HG03139 (cell line): ENCODE data around the gene CALD1.

Source experiments
- ATAC-seq: cut with Tn5 transposase; IDR thresholded peaks from one replicate; pipeline ENCODE4 v1.9.1; 2021; ENCODE audit not compliant: unreplicated experiment

Gene CALD1

DNA sequence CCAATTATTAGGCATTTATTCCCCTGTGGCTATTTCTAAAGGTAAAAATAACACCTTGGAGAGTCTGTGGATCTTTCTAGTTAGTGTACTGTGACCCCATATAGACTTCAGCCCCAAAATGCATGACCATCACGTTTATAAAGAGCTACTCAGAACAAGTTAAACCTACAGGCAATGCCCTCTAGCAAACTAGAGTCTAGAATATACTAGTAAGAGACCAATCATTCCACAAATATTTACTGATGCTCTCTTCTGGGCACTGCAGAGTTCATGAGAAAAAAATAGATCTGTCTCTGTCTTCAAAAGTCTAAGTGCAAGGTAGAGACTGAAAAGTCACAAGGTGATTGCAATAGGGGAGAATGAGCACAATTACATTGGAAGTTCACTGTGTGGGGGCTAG, 20.5 kb upstream of the CALD1 start:
- ATAC-seq, result no peak

DNA sequence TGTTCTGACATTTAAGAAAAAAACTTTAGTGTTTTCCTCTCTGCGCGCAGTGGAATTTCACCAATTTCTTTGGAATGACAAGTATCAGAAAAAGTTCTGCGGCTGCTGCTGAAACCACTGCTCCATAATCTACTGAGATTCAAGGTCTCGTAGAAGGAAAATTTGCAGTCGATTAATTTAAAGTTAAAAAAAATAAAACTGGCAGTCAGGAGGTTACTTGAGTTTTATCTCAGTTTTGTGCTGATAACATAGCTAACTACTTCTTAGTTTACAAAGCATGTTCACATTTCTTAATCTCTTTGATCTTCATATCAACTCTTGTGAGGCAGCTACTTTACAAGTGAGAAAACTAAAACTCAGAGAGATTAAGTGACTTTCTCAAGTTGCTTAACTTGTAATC, 18.2 kb upstream of the CALD1 start:
- no peak for ATAC-seq

GRCh38 chr7:134763960-134764359, 15.5 kb upstream of the CALD1 start:
- ATAC-seq, result no peak

DNA sequence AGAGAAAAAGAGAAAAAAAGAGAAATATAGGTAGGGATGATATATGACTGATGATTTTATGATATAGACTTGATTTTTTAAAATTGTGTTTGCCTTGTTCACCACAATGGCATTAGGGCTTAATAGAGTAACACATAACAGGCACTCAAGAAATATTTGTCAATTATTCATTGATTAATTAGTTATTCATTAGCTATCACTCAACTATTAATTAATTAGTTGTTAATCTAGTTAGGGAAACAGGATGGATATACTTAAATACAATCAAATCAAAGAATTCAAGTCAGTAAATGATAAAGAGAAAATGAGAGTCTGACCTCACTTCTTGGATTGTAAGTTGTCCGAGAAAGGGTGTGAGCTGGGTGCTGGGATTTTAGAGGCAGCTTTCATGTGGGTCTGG, 15.1 kb upstream of the CALD1 start:
- no peak for ATAC-seq

DNA sequence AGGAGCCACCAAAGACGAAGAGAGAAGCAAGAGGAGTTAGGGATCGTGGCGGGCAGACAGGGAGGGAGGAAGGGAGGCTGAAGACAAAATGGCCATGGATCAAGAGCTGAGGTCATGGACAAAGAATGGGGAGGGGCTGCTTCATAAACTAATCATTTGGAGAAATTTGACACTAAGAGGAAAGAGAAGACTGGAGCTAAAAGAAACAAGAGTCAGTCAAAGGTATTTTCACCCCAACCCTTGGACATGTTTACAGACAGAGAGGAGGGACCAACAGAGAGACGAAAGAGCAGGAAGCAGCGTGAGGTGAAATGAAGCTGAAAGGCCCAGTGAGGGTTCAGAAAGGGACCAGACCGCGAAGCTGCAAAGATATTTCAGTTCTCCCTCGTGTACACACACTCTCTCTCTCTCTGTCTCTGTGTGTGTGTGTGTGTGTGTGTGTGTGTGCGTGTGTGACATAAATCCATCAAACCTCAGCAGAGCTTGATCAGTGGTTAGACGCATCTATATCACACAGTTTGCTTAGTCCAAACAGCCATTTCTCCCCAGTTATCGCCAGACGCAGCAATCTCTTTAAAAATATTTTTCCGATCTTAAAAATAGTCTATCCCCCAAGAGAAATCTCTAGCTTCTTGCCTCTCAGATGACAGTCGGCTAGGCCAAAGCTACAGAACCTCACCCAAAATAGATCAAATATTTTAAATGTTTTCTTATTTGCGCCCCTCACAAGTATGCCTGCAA, 12.5 kb upstream of the CALD1 start:
- ATAC-seq, result peak; percentile 92

- no peak for ATAC-seq
Measured at GRCh38 chr7:134767520-134768168, 11.8 kb upstream of the CALD1 start.

DNA sequence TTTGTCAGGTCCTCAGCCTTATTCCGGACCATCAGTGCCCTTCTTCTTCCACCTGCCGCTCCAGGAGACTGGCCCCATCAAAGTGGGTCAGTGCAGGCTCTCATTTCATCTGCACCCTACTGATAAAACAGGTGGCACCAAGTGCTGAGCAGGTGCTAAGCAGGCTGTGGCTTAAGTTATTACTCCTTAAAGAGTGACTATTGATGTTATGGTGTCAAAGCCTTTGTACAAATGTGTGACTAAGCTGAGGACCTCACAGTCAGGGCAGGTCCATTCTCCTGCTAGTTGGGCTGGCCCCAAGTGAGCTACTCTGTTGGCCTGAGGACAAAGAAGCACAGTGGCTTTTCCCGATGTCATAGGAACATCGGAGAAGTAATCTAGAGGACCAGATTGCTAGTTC, 11.2 kb upstream of the CALD1 start:
- no peak for ATAC-seq

DNA sequence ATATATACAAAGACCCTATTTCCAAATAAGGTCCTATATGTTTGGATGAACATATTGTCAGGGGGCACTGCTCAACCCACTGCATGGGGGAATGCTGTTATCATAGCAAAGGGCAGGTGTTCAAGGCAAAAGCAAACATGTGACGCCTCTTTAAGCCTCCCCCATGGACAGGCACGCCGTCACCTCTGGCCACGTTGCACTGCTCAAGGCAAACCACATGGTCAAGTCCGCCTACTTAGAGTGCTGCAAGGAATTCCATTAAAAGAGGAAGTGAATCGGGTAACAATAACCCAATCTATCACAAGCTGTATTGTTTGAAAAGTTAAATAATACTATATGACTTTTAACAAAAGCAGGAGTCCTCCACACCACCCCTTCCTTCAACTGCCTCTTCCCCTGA, 8.8 kb upstream of the CALD1 start:
- ATAC-seq, result no peak

- ATAC-seq, result no peak
Measured at GRCh38 chr7:134771111-134771510, 8.3 kb upstream of the CALD1 start.

- ATAC-seq, result no peak
Measured at GRCh38 chr7:134771889-134772288, 7.5 kb upstream of the CALD1 start.

DNA sequence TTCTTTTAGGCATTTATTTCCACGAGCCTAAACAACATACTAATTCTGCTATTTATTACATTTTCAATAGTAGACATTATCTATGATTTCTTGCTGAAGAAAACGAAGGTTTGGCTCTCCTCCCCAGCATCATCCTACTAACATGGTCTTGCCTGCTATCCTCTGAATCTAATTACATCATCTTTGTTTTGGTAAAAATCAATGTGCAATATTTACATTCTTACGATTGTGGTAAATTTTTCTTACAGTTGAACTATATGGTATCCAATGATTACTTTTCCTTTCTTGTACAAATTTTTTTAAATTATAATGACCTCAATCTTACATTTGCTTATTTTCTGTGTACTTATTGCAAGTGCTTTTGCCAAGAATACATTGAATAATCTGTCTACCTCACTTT, 7.0 kb upstream of the CALD1 start:
- ATAC-seq, result no peak

GRCh38 chr7:134773164-134773563, 6.3 kb upstream of the CALD1 start:
- no peak for ATAC-seq

GRCh38 chr7:134774119-134774518, 5.3 kb upstream of the CALD1 start:
- ATAC-seq, result no peak

DNA sequence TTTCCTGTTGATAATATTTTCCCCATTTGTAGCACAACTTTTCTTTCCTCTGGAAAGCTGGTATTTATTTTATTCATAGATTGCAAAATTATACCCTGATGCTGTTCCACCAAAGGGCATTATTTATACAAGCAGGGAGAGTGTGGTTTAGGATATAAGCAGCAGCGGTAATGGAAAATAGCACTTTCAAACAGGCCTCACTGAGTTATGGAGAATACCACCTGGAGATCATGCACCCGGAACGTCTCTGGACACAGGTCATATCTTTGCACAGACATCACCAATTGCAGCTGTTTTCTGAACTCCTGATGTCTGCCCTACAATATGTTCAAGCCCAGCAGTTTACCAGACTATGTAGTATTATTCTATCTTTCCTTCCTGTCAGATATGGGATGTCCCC, 2.0 kb upstream of the CALD1 start:
- no peak for ATAC-seq

DNA sequence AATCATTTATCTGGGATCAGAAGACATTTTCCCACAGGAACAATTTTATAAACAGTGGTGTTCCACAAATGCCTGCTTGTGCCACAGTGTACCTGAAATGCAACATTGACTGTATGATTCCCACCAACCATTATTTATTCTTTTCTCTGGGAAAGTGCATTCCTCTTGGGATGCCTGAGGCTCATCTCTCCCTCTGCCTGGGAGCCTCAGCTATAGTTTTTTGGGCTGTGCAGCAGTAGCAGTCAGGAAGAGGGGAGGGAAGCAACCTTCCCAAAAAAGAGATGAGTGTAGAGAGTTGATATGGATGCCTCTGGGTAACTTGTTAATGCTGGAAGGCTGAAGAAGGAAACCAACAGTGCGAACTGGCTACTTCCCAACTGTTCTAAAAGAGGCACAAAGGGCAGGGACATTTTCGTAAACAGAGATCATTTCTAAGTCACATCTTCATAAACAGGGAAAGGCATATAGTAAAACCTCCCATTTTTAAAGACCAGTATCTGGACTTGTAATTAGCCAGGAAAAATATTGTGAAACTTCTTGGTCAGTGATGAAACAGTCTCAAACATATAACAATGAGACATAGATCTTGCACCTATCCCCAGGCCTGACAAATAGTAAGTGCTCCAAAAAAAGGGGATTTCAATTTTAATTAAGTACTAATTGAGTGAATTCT, 1.4 kb upstream of the CALD1 start:
- ATAC-seq, result no peak

DNA sequence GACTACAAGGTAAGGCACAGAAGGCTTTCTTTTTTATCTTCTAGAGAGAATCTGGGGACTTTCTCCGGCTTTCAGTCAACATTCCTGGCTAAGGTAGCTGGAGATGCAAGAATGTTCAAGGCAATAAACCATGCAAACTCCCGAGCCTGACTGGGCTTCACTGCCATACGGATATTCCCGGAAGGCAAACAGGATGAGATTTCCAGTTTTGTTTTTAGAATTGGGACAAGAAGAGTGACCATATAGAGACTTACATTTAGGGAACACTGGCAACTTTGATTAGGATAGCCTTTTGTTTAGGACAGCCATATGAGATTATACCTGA, 269 bp downstream of the CALD1 start:
- ATAC-seq, result no peak

DNA sequence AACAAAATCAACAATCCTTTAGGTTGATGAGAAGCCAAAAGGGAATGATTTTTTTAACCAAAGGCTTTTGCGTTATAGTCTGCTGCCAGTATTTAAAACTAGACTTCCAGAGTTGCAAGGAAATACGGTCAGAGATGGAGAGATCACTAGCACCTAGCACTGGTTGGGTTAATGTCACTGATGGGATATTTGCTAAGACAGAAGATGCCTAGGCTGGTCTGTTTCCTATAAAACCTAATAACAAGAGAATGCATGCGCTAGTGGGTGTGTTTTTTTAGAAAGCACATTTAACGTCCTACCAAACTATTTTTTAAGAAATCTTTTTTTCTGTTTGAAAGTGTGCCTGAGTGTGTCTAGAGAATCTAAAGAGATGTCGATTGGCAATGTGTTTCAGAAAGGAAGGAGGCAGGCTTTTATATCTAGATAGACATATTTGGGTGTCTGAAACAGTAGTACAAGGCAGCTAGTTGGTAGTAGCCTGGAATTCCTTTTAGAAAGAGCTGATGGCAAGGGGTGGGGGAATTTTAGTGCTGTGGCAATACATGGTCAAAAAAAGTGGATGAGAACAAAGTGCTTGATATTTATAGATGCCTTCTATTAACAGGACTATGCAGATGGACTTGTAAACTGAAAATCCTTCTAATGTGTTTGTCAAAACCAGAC, 863 bp downstream of the CALD1 start:
- no peak for ATAC-seq

- ATAC-seq, result no peak
Measured at GRCh38 chr7:134781171-134781570, 1.7 kb downstream of the CALD1 start.

DNA sequence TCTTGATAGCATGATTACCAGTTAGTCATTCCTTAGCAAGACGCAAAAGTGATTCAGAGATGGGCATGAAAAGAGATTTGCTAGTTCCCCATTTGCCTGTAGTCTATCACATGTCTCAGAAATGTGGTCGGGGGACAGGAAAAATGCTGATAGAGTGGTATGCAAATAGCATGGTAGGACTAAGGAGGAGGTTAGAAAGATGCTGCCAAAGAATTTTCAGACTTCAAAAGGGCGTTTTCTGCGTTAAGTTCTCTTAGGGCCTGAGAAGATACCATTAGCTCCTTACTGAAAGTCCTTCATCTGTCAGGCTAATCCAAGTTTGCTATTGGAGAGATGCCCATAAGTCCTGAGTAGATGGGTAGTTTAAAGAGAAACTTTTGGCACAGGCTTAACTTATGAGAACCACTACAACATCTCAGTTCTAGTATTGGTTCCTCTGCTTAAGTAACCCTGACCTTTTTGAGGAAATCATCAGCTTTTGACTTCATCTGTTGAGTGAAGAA, 2.7 kb downstream of the CALD1 start:
- ATAC-seq, result peak; percentile 82

- ATAC-seq, result no peak
Measured at GRCh38 chr7:134783294-134784069, 4.0 kb downstream of the CALD1 start.
